Kidney (tissue), 14 donors: ENCODE results near the gene CDH12. TPM values are rescaled to one million over a fixed set of nuclear protein-coding genes. Genes with fewer than 3 reads are reported as not detected.
A peak's percentile ranks its signal among the peaks of the same experiment; 100 is the strongest.

Experiments
- DNase-seq, 5 donors: peaks; one replicate each; pipeline ENCODE4 v3.0.0-alpha.2; 2013 to 2020
- FAIRE-seq: peaks from 2 replicates; lab custom pipeline; 2012; peaks lifted over from hg19 to GRCh38; lab: Jason Lieb, UNC
- H3K27ac ChIP-seq, 2 donors: one replicate each; pipeline ENCODE4 v1.7.0; 2013; ENCODE audit warnings: low read depth in 2 of 2, low read length in 2 of 2, inconsistent platforms in 1 of 2
- H3K27me3 ChIP-seq: one replicate; pipeline ENCODE4 v1.7.1; 2013; ENCODE audit warnings: low read length, inconsistent platforms; ENCODE audit not compliant: control insufficient read depth, insufficient read depth
- H3K36me3 ChIP-seq, 3 donors: one replicate each; pipeline versions ENCODE4 v1.7.0 to v1.7.1; 2013; ENCODE audit warnings: low read length in 3 of 3, control low read depth in 1 of 3, inconsistent platforms in 1 of 3; ENCODE audit not compliant: insufficient read depth in 3 of 3, control insufficient read depth in 2 of 3
- H3K4me1 ChIP-seq, 3 donors: one replicate each; pipeline versions ENCODE4 v1.7.0 to v1.7.1; 2013; ENCODE audit warnings: low read length in 3 of 3, inconsistent platforms in 1 of 3, low read depth in 1 of 3; ENCODE audit not compliant: control insufficient read depth in 2 of 3, insufficient read depth in 2 of 3
- H3K4me3 ChIP-seq, 3 donors: one replicate each; pipeline versions ENCODE4 v1.7.0 to v1.8.1; 2013; ENCODE audit warnings: low read length in 3 of 3, control low read depth in 1 of 3, inconsistent platforms in 1 of 3
- H3K9ac ChIP-seq, 3 donors: one replicate each; pipeline versions ENCODE4 v1.7.0 to v1.7.1; 2013; ENCODE audit warnings: low read length in 3 of 3, control low read depth in 1 of 3, inconsistent platforms in 1 of 3
- H3K9me3 ChIP-seq, 3 donors: one replicate each; pipeline versions ENCODE4 v1.7.0 to v1.7.1; 2013; ENCODE audit warnings: low read length in 3 of 3, control low read depth in 1 of 3, inconsistent platforms in 1 of 3; ENCODE audit not compliant: control insufficient read depth in 2 of 3, insufficient read depth in 1 of 3
- intact Hi-C: fragments of 100-400 bp; cut with DNase I; formaldehyde crosslinking; loops from one replicate; pipeline ENCODE4 v1.11.1; 2022
- polyA plus RNA-seq: library from polyadenylated mRNA; stranded (reverse); fragments of 350-450 nt; fragmentation: Illumina TruSeq; extraction: RNeasy Lipid Tissue Mini Kit (QIAGEN cat#74804); gene quantifications from one replicate; pipeline ENCODE4 v1.2.3, GENCODE V29; 2014; ENCODE audit warnings: low read depth, low replicate concordance; ENCODE audit not compliant: insufficient read depth
- total RNA-seq: library from RNA; stranded (reverse); fragmentation: NEBNext Ultra II Directional; extraction: Animal tissue kit (Norgen Biotek cat#: 25700); gene quantifications from one replicate; pipeline ENCODE4 v1.2.1, GENCODE V29; 2021
- TF ChIP-seq, protein P1 (sequence below): IDR thresholded peaks from 3 replicates; pipeline ENCODE4 v1.5.1; 2012; ENCODE audit warnings: mild to moderate bottlenecking, moderate library complexity, borderline replicate concordance; ENCODE audit not compliant: insufficient read depth; ENCODE audit errors: extremely low read depth
- donor health status: control.
- donor health status: control.
- donor health status: control.
- donor health status: control.
- donor health status: control.
- donor health status: DM: yes; HTN: yes; CAD: no.
- donor health status: Normal renal cell carcinoma (clear cell type).

Gene CDH12
- total and polyA plus RNA-seq, 2 donors from 2014 or later, result 0.17 TPM; not detected in 1

GRCh38 chr5:22787807-22788206, 65.3 kb downstream of the CDH12 start:
- Histone ChIP-seq H3K27ac (no peak overlapping the region), H3K27me3 (no peaks in the 10 kb centered on the region), H3K36me3 (no peaks in the 10 kb centered on the region), H3K9me3 (no peaks in the 10 kb centered on the region), H3K9ac (no peak overlapping the region), H3K4me3 (no peak overlapping the region), H3K4me1 (no peaks in the 10 kb centered on the region)
- DNase-seq (peak in 1 of 5 donors; percentile 16), FAIRE-seq (no peak)
- intact Hi-C loops, result no loop called here
- TF ChIP-seq, protein P1, sequence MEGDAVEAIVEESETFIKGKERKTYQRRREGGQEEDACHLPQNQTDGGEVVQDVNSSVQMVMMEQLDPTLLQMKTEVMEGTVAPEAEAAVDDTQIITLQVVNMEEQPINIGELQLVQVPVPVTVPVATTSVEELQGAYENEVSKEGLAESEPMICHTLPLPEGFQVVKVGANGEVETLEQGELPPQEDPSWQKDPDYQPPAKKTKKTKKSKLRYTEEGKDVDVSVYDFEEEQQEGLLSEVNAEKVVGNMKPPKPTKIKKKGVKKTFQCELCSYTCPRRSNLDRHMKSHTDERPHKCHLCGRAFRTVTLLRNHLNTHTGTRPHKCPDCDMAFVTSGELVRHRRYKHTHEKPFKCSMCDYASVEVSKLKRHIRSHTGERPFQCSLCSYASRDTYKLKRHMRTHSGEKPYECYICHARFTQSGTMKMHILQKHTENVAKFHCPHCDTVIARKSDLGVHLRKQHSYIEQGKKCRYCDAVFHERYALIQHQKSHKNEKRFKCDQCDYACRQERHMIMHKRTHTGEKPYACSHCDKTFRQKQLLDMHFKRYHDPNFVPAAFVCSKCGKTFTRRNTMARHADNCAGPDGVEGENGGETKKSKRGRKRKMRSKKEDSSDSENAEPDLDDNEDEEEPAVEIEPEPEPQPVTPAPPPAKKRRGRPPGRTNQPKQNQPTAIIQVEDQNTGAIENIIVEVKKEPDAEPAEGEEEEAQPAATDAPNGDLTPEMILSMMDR, result no peak

DNA sequence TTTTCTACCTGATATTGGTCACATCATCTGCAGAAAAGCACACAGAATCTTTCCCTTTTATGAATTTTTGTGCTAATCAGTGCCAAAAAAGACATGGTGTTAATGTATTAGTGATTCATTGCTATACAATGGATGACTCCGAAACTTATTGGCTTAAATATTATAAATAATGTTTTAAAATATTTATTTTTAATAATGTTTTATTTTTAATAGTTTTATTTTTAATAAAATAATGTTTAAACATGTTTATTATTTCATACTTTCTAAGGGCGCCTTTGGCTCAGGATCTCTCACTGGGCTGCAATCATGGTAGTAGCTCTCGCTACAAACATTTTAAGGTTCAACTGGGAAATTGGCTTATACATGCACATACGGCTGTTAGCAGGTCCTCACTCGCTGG, 65.7 kb downstream of the CDH12 start:
- intact Hi-C loops, result no loop called here
- FAIRE-seq, result no peak
- H3K4me3 ChIP-seq, result no peak overlapping the region
- no peak overlapping the region for H3K9ac ChIP-seq
- DNase-seq, result no peak
- H3K36me3 ChIP-seq, result no peaks in the 10 kb centered on the region
- no peaks in the 10 kb centered on the region for H3K27me3 ChIP-seq
- no peaks in the 10 kb centered on the region for H3K9me3 ChIP-seq
- no peaks in the 10 kb centered on the region for H3K4me1 ChIP-seq
- no peak overlapping the region for H3K27ac ChIP-seq
- TF ChIP-seq, protein P1, result no peak

- TF ChIP-seq, protein P1, result no peak
- no peak for FAIRE-seq
- Histone ChIP-seq H3K9ac (no peak overlapping the region), H3K27me3 (no peaks in the 10 kb centered on the region), H3K9me3 (no peaks in the 10 kb centered on the region), H3K4me3 (no peak overlapping the region), H3K27ac (no peak overlapping the region), H3K36me3 (no peaks in the 10 kb centered on the region), H3K4me1 (no peaks in the 10 kb centered on the region)
- intact Hi-C loops, result no loop called here
- no peak for DNase-seq
Observed at GRCh38 chr5:22780756-22781155, 72.4 kb downstream of the CDH12 start.

DNA sequence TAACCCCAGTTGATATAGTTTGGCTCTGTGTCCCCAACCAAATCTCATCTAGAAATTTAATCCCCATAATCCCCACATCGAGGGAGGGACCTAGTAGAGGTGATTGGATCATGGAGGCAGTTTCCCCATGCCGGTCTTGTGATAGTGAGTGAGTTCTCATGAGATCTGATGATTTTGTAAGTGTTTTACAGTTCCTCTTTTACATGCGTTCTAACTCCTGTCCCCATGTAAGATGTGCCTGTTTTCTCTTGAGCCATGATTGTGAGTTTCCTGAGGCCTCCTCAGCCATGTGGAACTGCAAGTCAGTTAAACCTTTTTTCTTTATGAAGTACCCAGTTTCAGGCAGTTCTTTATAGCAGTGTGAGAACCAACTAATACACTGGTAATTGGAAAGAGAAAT, 73.6 kb downstream of the CDH12 start:
- no peak overlapping the region for H3K27ac ChIP-seq
- no peak overlapping the region for H3K4me3 ChIP-seq
- H3K4me1 ChIP-seq, result no peaks in the 10 kb centered on the region
- TF ChIP-seq, protein P1, result no peak
- no peaks in the 10 kb centered on the region for H3K36me3 ChIP-seq
- H3K9me3 ChIP-seq, result no peaks in the 10 kb centered on the region
- H3K9ac ChIP-seq, result no peak overlapping the region
- FAIRE-seq, result no peak
- DNase-seq, result no peak
- H3K27me3 ChIP-seq, result no peaks in the 10 kb centered on the region
- intact Hi-C loops, result no loop called here
